Stimulated activated CD8-positive, alpha-beta memory T cell treated with anti-CD3 and anti-CD28 coated beads, Interleukin-12 subunit alpha, Interleukin-12 subunit beta, amount 100 ng/mL, for 1 hour (primary cell): ENCODE data around the gene DUSP22.

Source experiments
- DNase-seq: peaks from one replicate; pipeline ENCODE4 v3.0.0-alpha.2; 2020; ENCODE audit warnings: low read depth

The DUSP22 gene

DNA sequence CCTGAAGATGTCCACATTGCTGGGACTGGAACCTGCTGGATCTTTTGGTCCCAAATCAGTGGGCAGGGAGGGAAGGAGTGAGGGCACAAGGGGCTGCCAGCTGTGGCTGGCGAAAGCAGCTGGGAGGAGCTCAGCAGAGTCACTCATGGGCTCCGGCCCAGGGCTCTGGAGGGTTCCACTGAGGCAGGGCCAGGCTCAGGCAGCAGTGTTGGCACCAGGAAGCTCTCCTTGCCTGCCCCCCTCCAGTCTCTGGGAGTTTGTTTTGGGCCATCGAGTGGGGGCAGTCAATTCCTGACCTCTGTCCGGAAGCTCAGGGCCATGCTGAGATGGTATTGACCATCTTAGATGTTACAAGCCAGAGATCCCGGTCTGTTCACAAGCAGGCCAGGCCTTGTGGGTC is 60.2 kb downstream of the DUSP22 start:
- no peak for DNase-seq

DNA sequence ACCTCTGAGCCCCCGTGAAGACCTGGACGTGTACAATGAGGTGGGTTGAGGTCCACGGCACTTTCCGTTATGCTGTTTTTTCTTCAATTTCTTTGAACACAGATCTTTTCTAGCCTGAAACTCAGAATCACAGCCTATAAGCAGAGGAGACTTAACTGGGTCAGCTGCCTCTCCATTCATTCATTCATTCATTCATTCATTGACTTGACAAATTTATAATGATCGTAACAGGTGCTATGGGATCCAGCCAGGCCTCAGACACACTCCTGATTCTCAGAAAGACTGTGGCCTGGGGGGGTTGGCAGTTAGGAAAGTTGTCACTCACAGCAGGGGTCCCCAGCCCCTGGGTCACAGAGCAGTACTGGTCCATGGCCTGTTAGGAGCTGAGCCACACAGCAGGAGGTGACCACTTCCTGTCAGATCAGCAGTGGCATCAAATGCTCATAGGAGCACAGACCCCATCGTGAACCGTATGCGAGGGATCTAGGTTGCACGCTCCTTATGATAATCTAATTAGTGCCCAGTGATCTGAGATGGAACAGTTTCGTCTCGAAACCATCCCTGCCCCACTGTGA is 60.7 kb downstream of the DUSP22 start:
- DNase-seq, result no peak

DNA sequence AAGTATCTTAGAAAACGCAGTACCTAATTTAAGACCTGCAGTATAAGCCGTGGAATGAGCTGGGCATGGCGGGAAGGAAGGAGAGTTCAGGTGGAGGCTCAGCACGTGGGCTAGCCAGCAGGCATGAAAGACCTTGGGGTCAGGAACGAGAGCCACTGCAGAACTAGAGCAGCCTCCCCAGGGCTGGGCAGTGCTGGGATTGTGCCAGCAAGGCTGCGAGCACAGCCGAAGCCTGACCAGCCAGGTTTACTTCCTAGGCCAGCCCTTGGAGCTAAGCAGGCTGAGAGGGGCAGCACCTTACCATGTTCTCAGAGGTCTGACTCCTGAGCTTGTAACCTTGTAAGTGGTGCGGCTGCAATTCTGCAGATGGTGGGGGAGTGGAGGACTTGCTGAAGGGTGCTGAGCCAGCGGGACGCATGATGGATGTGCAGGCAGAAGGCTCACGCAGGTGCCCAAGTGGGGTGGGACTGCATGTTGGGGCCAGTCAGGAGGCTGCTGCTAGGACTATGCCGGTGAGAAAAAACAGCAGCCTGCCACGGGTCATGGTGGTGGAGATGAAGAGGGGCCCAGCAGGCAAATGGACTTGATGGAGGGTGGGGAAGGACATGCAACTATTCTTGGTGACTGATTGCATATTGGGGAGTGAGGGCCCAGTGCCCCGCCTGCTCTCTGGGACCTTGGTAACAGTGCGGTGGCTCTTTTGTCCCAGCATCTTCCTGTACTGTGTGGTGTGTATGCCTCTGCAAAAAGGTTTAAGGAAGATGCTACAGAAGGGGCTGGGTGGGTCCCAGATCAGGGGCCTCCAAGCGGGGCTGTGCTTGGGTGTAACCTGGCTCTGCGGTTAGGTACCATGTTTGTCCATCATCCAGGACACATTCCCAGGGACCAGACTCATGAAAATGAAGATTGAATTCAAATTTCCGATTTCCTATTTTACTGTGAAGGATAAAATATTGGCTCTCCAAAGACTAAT is 61.6 kb downstream of the DUSP22 start:
- DNase-seq, result no peak

DNA sequence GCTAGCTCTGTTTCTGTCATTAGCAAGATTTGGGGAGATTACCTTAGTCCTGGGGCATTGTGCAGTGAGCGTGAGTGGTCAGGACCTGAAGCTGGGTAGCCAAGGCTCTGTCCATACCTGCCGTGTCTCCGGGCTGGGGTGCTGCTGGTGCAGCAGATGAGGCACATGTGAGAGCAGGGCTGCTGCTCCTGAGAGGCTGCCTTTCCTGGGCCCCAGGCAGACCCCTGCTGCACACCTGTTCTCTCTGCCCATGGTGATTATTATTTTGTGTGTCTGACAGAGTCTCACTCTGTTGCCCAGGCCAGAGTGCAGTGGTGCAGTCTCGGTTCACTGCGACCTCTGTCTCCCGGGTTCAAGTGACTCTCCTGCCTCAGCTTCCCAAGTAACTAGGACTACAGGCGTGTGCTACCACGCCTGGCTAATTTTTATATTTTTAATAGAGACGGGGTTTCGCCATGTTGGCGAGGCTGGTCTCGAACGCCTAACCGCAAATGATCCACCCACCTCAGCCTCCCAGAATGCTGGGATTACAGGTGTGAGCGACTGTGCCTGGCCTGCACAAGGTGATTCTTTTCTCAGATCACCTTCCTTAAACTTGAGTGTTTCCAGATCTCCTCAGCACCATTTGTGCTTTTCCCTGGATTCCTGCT is 62.5 kb downstream of the DUSP22 start:
- no peak for DNase-seq

GRCh38 chr6:355373-356208 is 63.3 kb downstream of the DUSP22 start:
- DNase-seq, result no peak

DNA sequence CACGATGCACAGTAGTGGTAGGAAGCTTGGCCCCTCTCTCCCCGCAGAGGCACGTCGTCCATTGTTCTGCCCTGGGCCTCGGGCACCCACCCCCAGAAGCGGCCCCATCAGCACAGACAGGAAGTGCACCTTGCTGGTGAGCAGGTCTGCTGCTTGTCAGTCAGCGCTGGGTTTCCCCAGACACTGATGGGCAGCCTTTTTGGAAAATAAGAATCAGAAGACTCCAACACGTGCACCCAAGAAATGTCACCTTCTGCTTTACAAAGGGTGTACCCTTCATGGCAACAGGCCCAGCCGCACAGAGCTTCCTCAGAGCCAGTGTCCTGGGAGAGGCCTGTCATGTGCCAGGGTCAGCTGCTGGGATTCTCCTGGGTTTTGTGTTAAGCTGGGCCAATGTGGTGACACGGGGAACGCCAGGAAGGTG is 64.6 kb downstream of the DUSP22 start:
- DNase-seq, result no peak

DNA sequence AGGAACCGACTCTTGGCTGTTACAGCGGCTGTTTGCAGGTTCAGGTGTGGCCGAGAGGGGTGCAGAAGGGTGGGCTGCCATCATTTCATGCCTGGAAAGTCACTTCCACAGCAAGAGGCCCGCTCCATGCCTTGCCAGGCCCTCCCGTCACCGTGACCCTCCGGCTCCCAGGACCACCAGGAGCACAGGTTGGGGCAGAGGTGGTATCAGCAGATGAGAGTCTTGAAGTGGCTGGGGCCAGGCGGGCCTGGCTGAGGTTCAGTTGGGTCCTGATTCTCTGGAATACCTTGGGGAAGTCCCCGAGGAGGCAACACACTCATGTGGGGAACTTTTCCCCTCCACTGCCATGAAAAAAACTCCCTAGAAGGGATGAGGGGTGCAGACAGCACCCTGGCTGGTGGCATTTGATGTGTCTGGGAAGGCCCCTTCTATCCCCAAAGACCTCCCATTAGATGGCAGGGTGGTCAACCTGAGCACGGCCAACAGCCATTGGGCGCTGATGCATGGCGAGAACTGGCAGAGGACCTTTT is 65.0 kb downstream of the DUSP22 start:
- DNase-seq, result no peak

DNA sequence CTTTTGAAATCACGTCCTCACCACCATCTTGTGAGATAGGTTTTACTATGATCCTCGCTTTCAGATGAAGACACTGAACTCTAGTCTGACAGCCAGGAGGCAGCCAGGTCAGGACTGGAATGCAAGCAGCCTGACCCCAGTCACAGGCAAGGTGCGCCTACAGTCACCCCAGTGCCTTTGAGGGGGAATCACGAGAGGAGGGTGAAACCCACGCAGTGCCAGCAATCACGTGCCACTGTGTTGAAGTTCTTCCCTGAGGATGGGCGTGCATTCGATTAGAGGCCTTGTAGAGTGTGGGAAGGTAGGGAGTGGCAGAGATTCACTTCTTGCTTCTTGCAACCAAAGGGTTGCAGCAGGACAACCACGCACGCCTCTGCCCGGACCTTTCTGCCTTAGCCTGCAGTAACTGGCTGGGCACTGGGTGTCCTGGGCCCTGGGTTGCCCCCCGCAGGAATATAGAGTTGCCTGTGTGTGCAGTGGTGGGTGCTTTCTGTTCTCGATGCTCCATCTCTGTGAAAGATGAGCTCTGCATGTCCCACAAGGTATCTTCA is 65.6 kb downstream of the DUSP22 start:
- no peak for DNase-seq

- no peak for DNase-seq
Observed at GRCh38 chr6:358432-358831, 66.1 kb downstream of the DUSP22 start.

DNA sequence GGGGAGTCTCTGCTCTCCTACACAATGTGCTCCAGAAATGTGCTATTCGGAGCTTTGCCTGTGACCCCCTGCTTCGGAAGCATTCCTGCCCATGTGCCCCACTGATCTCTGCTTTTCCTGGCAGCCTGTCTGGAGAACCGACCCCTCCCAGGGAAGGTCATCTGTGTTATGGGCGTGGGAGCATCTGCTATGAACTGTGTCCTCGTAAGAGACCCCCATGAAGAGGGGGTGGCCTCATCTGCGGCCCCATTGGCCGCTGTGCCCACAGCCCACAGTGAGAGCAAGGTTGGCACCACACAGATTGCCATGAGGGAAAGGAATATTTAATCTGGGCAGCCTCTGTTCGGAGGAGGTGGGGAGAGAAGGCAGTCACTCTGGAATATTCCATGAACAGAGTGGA is 66.6 kb downstream of the DUSP22 start:
- no peak for DNase-seq

GRCh38 chr6:359261-360035 is 67.2 kb downstream of the DUSP22 start:
- no peak for DNase-seq

GRCh38 chr6:360349-360748 is 68.1 kb downstream of the DUSP22 start:
- no peak for DNase-seq

DNA sequence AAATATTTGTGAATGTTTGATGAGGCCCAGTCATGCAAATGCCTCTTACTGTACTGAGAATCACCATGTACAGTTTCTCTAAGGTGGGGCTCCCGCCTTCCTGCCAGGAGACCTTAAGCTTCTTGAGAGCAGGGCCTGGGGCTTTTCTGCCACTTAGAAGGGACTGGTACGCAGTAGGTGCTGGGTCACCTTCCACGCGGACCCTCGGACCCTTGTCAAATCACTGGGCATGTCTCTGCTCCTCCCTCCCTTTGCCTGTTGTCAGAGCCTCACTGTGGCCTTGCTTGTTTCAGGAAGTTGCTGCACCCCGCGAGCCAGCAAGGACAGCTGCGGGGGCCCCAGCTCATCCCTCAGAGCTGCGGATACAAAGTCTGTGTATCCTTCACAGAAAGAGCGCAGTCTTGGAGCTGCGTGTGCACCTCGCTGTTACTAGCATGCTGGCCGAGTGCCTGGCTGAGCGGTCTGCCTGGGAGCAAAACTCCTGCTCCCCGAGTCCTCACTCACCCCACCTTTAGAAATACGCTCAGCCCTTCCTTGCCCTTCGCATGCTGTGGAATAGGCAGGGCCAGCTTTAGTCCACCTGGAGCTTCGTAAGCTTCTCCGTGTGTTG is 68.6 kb downstream of the DUSP22 start:
- no peak for DNase-seq

DNA sequence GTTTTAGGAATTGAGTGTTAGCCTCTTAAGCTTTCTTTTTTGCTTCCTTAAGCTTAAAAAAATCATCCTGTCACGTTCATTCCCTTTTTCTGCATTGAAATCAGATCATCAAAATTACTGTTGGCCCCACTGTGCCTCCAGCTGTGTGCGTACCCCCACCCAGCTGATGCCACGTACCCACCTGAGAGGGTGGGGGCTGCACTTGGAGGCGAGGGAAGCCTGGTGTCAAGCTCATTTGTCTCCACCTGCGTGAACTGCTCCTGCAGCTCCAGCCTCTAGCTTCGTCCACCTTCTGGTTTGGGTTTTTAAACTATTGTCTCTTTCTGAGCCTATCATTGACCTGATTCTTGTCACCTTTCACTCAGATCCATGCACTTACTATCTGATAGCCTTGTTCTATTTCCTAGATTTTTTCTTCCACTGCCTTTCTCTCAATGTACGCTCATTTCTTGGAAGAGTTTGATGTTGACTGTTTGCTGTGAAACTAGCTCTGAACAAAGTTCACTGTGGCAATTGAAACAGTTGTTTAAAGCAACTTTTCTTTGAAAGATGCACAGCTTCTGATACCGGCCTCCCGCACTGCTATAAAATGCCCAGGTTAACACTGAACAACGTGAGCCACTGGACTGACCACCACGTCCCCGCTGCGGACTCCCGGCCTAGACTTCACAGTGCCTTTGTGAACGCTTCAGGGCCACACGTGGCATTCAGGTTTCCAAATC is 69.3 kb downstream of the DUSP22 start:
- no peak for DNase-seq

DNA sequence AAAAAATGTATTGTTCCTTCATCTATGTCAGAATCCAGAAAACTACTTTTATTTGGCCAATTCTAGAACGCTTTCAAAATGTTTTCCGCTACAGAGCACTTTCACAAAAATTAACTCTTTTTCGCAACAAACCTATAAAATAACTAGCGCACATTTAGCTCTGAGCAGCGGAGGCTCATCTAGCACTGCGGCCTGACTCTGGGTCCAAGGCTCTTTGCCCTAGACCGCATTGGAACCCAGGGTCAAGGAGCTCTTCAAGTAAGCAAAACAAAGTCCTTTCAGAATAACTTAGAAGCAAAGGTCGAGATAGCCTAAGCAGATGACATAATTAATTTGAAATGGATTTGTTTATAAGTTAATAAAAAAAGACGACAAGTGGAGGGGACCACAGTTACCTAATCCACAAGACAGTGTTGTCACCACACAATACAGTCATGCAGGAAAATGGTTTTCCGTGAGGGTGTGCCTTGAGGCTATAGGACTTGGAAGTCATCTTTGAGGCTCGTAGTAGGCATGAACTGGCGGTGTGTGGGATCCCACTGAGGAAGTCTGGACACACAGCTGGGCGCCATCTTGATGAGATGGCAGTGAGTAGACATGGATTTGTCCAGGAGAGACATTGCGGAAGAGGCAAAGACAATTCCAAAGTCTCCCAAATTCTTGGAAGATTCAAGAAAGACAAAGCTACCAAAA is 70.1 kb downstream of the DUSP22 start:
- no peak for DNase-seq

- DNase-seq, result no peak
Observed at GRCh38 chr6:362924-363249, 70.6 kb downstream of the DUSP22 start.

- DNase-seq, result no peak
Observed at GRCh38 chr6:363291-363690, 71.0 kb downstream of the DUSP22 start.

DNA sequence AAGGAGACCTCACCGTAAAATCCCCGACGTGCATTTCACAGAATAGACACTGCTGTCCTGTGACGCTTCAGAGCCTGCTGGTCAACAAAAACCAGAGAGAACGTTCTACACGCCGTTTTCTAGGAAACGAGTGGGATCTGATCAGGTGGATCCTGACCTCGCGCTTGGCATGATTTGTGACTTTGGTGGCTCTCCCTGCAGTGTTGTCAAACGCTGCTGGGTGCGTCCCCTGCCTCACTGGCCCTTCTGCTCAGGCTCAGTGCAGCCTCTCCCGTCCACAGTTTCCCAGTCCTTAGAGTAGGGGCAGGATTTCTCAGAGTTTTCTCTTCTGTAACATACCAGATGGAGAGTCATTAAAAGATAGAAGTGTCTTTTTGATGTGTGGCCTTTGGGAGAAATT is 71.6 kb downstream of the DUSP22 start:
- DNase-seq, result no peak
